SU-DHL-6 (cell line): ENCODE data around the gene SPATA2.

Source experiments
- EZH2phosphoT487 ChIP-seq: fragments of 200-600 bp; sonication (generic), shearing (Covaris generic); conservative IDR thresholded peaks from 2 replicates; pipeline ENCODE4 v1.6.1; 2018; ENCODE audit warnings: mild to moderate bottlenecking, antibody characterized with exemption, low read length, moderate library complexity, mixed read lengths
- TF ChIP-seq, protein P1 (sequence below): fragments of 200-600 bp; sonication (generic); IDR thresholded peaks from one replicate; pipeline ENCODE4 v1.5.1; 2017; ENCODE audit warnings: antibody characterized with exemption, mild to moderate bottlenecking, low read length, moderate library complexity; ENCODE audit not compliant: insufficient read depth, poor library complexity, severe bottlenecking

DNA sequence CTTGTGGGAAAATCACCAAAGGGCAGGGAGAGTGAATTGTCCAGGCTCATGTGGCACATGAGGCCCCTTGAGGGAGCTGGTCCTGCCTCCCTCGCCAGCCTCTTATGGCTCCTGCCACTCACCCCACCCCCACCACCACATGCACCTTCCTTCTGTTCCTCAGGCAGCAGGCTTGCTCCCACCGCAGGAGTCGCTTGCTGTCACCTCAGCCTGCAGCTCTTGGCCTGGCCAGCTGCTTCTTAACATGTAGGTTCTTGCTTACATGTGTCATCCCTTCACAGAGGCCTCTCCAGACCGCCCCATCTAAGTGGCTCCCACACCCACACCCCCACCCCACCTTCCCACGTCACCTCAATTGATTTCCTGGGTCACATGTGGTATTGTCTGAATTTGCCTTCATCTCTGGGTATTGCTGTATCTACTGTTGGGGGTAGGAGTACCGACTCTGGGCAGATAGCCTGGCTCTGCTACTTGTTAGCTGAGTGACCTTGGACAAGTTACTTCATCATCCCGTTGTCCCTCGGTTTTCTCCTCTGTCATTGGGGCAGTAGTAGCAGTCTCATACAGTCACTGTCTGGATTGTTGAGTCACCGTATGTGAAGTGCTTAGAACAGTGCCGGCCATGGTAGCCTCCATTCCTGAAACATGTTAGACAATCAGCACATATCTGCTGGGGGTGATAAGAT is 61.0 kb downstream of the SPATA2 start:
- TF ChIP-seq, protein P1, sequence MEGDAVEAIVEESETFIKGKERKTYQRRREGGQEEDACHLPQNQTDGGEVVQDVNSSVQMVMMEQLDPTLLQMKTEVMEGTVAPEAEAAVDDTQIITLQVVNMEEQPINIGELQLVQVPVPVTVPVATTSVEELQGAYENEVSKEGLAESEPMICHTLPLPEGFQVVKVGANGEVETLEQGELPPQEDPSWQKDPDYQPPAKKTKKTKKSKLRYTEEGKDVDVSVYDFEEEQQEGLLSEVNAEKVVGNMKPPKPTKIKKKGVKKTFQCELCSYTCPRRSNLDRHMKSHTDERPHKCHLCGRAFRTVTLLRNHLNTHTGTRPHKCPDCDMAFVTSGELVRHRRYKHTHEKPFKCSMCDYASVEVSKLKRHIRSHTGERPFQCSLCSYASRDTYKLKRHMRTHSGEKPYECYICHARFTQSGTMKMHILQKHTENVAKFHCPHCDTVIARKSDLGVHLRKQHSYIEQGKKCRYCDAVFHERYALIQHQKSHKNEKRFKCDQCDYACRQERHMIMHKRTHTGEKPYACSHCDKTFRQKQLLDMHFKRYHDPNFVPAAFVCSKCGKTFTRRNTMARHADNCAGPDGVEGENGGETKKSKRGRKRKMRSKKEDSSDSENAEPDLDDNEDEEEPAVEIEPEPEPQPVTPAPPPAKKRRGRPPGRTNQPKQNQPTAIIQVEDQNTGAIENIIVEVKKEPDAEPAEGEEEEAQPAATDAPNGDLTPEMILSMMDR = no peak
- TF ChIP-seq EZH2phosphoT487 = no peak
